Stimulated activated CD8-positive, alpha-beta memory T cell treated with anti-CD3 and anti-CD28 coated beads, Interleukin-2, amount 100 ng/mL, for 48 hours (primary cell): ENCODE data around the gene NKX3-2.
"Not testable (repeated sequence)": the region's sequence is repeated elsewhere in the genome, so short reads cannot be mapped to it uniquely, and the experiment has no call there.

ENCODE experiments used
- DNase-seq, 2 donors: peaks; one replicate each; pipeline ENCODE4 v3.0.0-alpha.2; 2020; ENCODE audit warnings: low read depth in 2 of 2

Gene NKX3-2

DNA sequence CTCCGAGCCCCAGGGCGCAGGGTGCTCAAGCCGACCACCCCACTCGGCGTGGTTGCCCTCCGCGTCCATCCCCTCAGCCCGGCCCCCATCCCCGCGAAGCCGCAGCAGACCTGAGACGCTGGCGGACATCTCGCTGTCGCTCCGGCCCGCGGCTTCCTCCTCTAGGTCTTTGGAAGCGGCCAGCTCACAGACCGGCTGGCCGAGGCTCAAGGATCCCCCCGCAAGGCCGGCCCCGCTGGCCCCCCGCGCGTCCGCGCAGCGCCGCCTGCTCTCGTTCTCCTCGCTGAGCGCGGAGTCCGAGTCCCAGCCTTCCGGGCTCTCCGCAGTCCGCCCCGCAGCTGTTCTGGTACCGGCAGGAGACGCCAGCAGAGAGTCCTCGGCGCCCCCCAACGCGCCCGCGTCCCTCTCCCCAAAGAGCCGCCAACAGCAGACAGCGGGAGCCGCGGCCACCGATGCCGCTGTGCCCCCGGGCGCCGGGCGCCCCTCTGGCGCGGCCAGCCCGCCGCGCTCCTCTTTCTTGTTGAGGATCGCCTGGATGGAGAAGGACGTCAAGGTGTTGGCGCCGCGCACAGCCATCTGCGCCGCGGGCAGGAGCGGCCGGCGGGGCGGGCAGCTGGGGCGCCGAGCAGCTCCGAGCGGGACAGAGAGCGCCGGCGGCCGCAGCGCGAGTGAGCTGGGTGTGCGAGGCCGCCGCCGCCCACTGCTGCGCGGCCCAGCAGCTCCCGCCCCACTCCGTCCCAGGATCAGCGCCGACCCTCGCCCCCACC lies at the start of gene NKX3-2:
Gene NKX3-2, minus strand, starts transcription at position 670 of the 767 bp plus-strand sequence. Its CDS starts 94 bp downstream, at position 576.
- DNase-seq = no peak

DNA sequence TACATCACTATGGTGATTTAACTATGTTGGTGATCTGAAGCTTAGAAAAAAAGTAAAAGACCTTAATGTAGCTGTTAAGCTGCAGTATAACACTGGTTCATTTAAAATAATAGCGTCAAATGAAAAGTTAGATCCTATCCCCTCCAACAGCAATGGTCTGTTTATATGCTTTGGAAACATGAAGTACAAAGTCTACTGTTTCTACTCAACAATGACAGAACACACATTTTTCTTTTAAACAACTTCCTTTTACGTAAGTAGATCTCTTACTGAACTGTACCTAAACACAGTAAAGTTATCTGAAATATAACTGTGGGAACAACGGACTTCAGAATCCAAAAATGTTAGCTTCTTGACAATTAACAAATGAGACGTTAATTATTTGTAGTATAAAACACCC lies 47.9 kb upstream of the NKX3-2 start:
- DNase-seq = no peak

GRCh38 chr4:13590766-13591165 lies 46.5 kb upstream of the NKX3-2 start:
- no peak for DNase-seq

DNA sequence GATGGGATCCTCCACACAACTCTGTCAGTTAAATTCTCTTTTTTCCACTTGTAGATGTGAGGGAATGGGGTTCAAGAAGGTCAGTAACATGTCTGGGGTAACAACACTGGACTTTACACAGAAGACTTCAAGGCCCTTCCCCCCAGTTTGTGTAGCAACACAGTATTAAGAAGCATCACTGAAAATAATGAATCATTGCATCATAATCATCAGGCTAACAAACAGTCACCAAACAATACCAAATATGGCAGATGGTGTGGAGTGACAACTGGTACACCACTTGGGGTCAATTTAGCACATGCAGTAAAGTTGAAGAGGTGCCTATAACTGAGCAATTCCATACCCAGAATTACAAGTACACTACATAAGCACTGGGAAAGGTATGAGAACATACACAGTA lies 44.6 kb upstream of the NKX3-2 start:
- no peak for DNase-seq

DNA sequence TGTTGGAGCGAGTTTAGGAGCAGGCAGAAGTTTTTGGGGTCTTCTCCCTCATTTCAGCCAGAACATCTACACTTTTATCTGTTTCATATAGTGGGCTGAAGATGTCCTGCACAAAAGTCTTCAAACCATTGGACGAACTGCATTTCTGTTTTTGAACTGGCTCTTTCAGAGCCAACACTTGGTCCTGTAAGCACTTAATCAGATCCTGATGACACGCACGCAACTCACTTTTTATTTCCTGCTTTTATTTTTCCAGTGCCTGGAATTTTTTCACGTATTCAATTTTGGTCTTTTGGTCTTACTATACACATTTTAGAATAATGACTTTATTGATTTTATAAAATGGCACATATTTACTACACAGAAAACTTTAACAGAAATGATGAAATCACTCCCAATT lies 40.2 kb upstream of the NKX3-2 start:
- no peak for DNase-seq

- no peak for DNase-seq
These were observed 35.7 kb upstream of the NKX3-2 start for GRCh38 chr4:13580036-13580435.

GRCh38 chr4:13577660-13578059 lies 33.4 kb upstream of the NKX3-2 start:
- no peak for DNase-seq

GRCh38 chr4:13570916-13571315 lies 26.6 kb upstream of the NKX3-2 start:
- no peak for DNase-seq

GRCh38 chr4:13567125-13567524 lies 22.8 kb upstream of the NKX3-2 start:
- no peak for DNase-seq

DNA sequence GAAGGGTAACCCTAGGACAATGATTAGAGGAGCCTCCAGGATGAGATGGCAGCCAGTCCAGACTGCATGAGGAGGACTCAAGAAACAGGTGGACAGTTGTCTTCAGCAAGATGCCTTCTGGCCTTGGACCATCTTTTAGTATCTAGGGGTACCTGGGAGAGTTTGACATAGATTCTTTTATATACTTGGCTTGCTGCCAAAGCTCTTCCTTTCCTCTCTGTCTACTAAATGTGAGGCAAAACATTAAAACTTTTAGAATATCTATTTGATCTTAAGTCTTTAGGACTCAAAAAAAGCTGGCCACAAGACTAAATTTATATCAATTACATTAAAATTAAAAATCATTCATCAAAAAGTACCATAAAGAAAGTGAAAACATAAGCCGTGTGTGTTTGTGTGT lies 18.6 kb upstream of the NKX3-2 start:
- no peak for DNase-seq

DNA sequence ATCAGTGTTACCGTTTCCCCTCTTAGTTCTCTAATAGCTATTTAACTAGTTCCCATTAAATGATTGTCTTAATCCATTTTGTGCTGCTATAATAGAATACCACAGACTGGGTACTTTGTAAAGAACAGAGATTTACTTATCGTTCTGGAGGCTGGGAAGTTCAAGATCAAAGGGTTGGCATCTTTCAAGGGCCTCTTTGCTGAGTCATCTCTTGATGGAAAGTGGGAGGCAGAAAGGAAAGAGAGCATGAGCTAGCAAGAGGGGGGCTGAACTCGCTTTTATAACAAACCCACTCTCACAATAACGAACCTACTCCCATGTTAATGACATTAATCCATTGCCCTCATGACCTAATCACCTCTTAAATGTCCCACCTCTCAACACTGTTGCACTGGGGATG lies 17.4 kb upstream of the NKX3-2 start:
- no peak for DNase-seq

- DNase-seq = not testable (repeated sequence)
These were observed 15.8 kb upstream of the NKX3-2 start for GRCh38 chr4:13560111-13560510.

- no peak for DNase-seq
These were observed 15.1 kb upstream of the NKX3-2 start for GRCh38 chr4:13559413-13559812.

GRCh38 chr4:13558881-13559280 lies 14.6 kb upstream of the NKX3-2 start:
- DNase-seq = no peak

DNA sequence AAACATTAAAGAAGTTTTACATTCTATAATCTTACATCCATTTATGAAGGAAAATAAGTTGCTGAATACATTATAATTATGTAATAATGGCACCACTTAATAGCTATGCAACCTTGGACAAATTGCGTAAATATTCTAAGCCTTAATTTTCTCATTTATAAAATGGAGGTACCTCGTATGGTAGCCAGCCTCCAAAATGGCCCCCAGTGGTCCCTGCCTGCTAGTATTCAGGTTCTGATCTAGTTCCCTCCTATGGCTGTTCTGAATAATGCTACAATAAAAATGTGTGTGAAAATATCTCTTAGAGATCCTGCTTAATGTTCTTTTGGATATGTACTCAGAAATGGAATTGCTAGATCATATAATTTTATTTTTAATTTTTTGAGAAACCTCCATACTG lies 11.0 kb upstream of the NKX3-2 start:
- DNase-seq = no peak

DNA sequence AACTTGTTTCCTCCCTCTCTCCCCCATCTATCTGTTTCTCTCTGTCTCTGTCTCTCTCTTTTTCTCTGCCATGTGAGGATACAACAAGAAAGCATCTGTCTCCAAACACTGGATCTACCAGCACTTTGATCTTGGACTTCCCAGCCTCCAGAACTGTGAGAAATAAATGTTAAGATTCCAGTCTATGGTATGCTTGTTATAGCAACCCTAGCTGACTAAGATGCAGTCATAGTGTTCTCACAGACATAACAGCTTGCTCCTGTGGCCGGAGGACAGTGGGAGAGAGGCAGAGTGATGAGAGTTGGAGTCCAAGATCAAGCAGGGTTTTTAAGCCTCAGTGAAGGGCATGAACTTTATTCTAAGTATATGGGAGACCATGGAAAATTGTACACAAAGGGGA lies 8.8 kb upstream of the NKX3-2 start:
- DNase-seq = no peak

- peak; percentile 77 to 86 for DNase-seq
These were observed 4.8 kb upstream of the NKX3-2 start for GRCh38 chr4:13548984-13549546.

DNA sequence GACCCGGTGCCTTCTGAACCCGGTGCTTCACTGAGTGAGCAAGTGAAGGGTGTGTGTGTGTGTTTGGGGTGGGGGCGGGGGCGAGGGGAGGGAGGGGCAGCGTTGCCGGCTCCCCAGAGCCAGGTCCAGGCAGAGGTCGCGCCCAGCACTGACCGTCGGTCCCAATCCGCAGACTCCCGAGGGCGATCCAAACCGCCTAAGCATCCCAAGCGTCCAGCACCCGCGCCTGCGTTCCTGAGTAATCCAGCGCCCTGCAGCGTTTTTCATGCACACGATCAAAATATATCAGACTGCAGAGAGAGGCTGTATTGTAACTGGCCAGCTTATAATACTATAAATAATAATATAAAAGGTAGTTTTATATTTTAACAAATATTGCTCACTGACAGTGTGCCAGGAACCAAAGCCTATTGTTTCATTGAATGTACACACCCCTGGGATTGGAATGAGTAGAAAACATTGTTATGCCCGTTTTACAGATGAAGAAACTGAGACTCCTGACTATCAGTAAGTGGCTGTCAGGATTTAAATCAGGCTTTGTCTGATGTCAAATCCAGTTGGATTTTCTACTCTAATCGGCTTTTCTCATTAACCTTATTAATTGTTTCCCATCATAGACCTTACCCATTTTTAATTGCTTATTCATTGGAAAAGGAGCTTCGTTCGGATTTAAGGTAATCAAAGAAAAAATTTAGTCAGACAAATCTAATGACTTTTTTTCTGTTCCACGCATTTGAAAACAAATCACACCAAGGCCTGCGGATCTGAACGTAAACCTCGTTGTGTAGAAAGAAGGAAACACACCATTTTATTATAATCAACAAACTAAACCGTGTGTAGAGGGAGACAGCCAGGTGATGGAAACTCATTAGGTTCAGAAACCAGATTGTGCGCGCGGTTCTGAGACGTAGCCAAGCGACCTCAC lies 4.0 kb upstream of the NKX3-2 start:
- DNase-seq = no peak

DNA sequence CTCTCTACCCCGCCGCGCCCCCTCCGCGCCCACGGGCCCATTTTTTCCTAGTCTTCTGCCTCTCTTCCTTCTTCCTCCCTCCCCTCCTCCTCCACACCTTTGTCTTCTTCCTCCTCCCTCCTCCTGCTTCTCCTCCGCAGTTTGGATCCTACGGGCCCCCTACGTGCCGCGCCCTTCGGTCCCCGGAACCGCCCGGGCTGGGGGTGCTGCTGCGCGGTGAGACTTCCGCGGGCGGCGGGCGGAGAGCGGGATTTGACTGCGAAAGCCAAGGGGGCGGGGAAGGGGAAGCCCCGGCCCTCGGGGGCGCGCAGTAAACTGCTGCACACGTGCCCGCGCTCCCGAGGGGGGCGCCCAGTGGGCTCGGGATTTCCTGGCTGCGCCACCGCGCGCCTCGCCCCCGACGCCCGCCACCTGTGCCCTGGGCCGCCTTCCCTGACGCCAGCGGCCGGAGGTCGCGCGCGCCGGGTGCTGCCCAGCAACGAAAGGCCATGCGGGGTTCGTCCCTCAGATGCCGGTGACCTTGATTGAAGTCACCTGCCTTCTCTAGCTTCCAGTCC lies 3.3 kb upstream of the NKX3-2 start:
- no peak for DNase-seq

GRCh38 chr4:13546941-13547484 lies 2.7 kb upstream of the NKX3-2 start:
- DNase-seq = no peak

- DNase-seq = no peak
These were observed 2.0 kb upstream of the NKX3-2 start for GRCh38 chr4:13546142-13546940.
